Kidney tubule cell (primary cell): ENCODE measurements around the gene SULF2.

Source experiments
- DNase-seq: peaks from one replicate; pipeline ENCODE4 v3.0.0-alpha.2; 2018; ENCODE audit warnings: low spot score

The SULF2 gene

DNA sequence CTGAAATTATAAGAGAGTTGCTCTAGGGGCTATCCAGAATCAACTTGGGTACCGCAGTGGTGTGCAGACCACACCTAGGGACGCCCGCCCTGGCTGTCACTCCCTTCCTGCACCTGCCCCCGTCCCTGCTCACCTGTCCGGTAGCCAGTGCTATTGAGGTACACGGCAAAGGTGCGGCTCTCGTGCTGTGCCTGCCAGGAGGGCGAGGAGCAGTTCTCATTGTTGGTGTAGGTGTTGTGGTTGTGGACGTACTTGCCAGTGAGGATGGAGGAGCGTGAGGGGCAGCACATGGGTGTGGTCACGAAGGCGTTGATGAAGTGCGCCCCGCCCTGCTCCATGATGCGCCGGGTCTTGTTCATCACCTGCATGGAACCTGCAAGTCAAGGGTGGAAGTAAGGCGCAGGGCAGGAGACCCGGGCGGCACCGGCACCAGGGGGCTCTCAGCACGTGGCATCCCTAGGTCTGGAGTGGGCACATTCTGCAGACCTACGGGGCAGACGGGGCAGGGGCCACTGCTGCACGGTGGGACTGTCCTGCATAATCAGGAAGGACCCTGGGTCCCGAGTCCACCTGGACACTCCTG, 48.6 kb downstream of the SULF2 start:
- no peak for DNase-seq

DNA sequence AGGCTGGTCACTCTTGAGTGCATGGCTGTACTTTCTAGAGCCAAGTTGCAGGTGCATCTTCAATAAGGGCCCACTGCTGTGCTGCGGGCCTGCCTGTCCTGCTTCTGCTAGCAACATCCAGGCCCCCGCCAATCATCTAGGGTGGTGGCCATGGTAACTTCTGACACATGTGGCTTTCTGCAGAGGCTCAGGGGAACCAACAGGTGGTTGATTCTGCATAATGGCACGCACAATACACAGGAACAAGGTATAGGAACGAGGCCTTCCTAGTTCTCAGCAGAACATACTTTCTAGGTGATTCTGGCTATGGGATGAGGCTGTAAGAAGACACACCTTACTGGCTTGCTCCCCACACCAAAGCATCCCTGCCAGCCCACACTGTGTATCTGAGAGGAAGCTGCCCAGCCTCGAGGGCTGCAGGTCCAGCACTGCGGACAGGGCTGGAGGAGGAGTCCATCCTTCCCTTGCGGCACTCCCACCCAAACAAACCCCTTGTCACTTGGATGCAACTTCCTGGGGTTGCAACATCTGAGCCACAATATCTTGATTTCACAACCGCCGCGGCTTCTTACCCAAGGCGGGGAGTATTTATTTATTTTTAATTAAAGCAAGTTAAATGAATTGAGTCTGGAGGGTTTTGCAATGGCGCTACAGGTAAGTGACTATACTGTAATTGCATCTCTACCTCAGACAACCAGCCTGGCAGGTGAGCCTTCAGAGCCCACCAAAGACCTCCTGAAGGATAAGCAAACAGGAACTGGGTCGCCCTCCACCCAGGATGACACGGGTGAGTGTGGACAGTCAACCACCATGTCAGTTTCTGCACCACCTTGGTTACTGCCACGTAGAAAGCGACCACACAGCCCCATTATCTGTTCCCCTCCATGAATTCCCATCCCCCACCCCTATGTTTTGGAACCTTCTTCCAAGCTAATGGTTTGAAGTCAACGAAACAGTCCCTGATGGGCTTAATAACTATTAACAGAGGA, 49.6 kb downstream of the SULF2 start:
- no peak for DNase-seq

DNA sequence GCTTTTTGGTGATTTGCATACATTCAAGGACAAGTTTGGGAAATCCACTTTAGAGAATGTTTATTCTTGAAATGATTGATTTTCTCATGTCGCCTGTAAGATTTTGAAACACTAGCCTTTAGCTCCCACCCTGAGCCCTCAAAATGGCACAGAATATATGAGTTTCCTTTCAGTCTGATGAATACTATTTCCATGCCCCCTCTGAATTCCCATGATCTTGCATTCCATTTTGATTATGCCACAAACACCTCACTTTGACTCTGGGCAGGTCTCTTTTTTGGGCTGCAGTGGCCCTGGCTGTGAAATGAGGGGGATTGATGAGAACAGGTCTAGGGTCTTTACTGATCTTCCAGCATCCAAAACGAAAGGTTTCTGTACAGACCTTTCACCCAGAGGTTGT, 50.4 kb downstream of the SULF2 start:
- no peak for DNase-seq

DNA sequence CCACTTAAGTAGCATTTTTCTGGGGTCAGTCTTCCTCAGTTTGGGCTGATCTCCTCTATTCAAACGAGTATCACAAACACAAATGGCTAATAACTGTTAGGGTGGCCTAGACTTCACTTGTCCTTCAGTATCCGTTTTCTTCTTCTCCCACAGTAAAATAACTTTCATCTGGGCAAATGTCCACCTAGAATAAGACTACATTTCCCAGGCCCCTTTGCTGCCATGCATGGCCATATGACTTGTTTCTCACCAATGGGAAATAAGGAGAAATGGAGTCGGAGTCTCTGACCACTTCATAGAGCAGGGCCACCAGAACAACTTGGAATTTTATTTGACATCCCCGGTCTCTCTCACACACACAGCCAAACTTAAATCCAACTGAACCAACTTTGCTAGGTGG, 51.4 kb downstream of the SULF2 start:
- DNase-seq, result no peak

DNA sequence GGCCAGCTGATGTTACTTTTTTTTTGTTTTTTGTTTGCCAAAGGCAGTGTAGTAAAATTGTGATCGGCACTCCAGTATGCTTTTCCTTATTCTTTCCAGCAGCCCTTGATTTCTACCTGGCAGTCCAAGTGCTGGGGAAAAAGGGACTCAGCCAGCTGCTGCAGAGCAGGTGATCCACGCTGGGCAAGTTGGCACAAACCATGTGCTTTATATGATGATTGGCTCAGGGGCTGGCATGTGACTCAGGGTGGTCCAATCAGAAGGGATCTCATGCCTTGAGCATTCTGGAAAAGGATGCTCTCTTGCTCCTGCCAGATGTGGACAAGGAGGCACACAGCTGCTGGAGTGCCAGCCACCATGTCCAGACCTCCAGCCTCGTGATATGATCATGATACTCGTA, 54.5 kb downstream of the SULF2 start:
- DNase-seq, result no peak

DNA sequence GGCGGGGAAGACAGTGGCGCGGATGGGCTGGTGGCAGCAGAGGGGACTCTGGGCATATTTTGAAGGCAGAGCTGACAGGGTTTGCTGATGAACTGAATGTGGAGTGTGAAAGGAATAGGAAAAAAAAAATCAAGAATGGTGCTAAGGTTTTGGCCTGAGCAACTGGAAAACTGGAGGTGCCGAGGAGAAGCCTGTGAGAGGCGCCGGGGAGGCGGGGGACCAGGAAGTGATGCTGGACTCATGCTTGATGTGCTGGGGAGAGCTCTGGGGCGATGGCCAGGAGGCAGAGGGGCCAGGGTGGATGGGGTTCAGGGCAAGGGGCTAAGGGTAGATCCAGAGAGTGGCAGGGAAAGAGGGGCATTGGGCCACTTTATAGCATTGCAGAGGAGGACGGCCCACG, 55.8 kb downstream of the SULF2 start:
- no peak for DNase-seq

DNA sequence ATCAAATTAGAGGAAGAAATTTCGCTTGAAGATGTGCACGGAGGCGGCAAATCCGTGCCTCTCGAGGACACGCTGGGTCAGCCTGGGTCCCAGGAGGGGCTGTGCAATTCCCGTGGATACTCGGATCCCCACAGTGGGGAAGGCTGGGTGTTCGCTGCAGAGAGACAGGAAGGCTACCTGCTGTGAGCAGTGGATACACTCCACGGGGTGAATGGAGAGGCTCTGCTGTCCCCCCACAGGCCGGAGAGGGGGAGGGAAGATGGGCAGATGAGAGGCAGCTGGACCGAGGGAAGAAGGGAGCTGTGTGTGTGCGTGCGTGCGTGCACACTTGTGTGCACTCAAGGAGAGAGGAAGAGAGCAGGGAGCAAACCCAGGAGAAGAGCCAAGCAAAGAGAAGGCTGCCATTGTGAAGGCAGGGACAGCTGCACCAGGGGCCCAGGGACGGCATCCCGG, 57.3 kb downstream of the SULF2 start:
- DNase-seq, result no peak

DNA sequence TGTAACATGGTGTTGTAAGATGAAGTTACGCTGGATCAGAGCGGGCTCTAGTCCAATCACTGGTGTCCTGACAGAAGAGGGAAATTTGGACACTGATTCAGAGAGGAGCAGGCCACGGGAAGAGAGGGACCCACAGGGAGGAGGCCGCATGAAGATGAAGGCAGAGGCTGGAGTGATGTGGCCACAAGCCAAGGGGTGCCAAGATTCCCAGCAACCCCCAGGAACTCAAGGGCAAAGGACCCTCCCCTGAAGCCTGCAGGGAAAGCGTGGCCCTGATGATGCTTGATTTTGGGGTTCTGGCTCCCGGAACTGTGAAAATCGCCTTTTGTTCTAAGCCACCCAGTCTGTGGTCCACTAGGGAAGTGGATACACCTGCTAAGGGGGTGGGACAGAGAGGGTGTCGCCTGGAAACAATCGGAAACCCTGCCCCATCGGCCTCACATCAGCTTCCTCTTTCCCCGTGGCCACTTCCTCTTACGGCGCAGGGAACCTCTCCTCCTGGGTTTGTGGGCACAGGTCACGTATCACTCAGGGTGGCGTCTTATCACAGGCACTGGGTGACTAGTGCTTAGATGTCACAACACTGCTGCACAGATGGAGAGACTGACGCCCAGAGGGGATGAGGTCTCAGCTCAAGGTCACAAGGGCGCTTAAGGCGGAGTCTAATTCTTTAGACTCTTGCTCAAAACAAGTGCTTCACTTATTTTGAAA, 58.0 kb downstream of the SULF2 start:
- DNase-seq, result no peak

DNA sequence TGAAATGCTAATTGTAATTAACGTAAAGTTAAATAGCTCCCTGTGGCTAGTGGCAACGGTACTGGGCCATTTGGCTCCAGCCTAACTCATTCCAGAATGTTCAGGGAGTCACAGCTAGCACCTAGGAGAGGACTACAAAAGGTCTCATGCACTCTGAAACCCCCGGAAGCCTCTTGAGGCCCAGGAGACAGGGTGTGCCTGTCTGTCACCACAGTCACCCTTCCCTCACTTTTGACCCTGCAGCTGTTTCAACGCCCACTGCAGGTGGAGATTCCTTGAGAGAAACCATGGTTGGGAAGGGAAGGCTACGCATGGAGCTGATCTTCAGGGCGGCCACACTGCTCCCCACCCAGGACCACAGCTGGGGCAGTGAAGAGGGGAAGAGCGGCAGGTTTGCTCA, 58.6 kb downstream of the SULF2 start:
- DNase-seq, result no peak

DNA sequence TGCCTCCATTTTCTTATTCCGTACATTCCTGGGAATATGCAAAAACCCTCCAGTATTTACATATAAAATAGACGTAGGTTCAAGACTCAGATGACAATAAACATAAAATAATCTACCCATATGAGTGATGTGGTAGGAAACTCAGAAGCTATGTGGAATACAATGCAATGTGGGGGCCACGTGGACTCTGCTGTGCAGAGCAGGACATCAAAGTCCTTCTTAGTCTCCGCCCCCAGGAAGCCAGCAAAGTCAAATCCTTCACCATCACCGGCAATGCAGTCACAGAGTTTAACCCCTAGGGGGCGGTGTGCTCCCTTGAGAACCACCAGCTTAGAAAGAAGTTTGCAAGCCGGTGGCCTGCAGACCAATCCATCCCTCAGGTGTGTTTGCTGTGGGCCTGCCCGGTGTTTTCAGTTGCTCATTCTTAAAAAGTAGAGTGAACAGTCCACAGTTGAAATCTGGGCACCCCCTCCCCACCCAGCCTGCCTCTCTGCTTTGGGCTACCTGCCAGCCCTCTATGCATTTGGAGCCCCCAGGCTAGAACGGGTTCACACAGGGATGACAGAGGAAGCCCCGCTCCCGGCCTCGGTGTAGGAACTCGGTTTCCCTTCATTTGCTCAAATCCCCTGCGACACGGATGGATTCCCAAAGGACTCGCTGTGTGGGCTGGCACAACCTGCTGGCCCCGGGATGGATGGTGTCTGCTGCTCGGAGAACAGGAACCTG, 59.9 kb downstream of the SULF2 start:
- peak; percentile 81 for DNase-seq

DNA sequence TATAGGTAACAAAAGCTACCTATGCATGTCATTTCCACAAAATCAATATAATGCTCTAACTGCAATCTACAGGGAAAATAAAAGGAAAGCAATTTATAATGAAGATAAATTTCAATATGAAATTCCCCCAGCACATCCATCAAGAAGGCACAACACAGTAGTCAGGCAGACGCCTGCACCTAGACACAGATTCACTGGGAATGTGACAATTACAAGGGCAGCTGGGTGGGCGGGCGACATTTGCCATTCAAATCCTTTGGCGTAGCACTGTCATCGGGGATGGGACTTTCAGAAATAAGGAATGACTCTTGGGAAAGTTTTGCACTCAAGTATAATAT, 60.4 kb downstream of the SULF2 start:
- DNase-seq, result no peak

DNA sequence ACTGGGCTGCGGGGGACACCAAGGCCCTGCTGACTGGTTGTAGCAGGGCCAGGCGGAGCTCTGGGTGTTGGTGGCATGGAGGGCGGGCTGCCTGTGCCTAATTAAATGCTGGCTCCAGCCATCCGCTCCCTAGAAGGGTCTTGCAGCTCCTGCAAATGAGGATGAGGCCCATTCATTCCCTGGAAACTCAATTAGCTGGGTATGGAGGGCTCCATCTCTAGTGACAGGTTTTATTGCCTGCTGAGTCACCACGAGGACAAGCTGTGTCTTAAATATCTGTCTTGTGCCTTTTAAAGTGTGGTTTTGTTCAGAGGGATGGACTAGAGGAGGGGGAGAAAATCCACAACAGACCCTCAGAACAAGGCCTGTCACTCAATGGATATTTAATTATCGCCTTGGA, 60.9 kb downstream of the SULF2 start:
- DNase-seq, result no peak

DNA sequence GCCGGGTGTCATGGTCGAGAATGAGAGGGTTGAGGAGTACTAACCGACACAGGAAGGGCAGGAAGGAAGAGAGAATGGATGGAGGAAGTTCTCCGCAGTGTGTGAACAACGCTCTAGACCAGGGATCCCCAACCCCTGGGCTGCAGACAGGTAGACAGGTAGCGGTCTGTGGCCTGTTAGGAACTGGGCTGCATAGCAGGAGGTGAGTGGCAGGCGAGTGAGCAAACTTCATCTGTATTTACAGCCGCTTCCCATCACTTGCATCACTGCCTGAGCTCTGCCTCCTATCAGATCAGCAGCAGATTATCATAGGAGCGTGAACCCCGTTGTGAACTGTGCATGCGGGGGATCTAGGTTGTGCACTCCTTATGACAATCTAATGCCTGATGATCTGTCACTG, 62.0 kb downstream of the SULF2 start:
- no peak for DNase-seq

DNA sequence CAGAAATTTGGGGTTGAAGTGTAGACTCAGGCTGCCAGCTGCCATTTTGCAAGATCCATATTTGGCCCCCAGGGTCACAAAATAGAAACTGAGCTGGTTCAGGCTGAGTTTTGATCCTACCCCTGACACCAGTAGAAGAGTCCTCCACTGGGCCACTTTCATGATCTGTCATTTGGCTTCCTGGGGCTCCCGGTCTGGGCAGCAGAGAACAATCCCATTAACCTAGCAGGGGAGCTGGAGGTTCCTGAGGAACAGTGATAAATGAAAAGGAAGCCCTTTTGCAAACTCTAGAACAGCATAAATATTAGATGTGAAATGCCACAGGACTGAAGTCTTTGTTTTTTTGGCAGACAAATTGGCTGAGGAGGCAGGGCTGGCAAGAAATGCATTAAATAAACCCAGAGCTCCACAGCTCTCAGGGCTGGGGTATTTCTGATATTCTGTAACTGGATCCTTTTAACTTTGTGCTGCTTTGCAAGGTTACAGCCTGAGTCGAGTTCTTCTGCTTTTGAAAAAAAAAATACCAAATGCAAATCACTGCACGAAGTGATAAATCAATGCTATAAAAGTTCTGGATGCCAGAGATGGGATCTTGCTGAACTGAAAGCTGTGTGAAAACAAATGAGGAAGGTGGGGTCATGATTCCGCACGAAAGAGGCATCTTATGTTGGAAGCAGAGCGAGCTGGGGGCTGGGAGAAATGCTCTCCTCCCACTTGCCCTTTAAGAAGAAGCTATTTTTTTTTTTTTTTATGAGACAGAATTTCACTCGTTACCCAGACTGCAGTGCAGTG, 64.4 kb downstream of the SULF2 start:
- DNase-seq, result no peak

DNA sequence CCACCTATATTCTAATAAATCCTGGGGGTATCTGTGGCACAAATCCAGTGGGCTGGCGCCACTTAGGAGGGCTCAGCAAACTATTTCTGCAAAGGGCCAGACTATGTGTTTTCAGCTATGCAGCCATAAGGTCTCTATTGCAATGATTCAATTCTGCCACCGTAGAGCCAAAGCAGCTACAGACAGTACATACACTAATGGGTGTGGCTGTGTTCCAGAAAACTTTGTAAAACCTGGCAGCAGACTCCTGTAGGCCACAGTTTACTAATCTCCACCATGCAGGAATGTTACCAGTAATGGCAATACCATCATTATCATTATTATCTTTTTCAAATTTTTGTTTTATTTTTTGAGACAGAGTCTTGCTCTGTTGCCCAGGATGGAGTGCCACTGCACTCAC, 65.7 kb downstream of the SULF2 start:
- DNase-seq, result no peak

DNA sequence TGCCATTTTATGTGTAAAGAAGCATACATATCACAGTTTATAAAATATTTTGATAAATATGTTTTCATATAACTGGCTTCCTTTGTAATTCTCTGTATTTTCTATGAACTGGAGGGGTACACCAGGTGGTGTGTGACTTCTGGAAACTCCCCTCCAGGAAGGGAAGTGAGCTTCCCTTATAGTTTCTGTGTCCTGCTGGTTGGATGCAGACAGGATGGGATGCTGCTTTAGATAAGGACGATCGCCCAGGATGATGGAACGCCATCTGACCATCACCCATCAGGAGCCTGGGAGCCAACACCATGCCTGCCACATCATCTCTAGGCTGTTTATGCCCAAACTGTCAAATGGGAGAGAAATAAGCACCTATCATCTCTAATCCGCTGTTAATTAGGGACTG, 66.1 kb downstream of the SULF2 start:
- DNase-seq, result no peak

DNA sequence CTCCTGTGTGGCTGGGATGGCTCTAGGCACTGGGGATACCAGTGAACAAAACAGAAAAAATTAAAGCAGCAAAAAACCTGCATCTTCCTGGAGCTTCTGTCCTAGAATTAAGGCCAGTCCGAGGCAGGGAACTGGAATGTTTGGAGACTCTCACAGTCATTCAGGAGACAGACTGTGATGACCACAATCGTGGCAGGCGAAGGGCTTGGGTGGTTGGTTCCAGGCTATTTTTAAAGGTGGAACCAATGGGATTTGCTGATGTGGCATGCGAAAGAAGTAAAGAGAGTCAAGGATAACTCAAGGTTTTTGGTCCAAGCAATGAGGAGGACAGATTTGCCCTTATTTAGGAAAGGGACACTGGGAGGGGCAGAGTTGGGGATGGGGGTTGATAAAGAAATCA, 66.9 kb downstream of the SULF2 start:
- no peak for DNase-seq

DNA sequence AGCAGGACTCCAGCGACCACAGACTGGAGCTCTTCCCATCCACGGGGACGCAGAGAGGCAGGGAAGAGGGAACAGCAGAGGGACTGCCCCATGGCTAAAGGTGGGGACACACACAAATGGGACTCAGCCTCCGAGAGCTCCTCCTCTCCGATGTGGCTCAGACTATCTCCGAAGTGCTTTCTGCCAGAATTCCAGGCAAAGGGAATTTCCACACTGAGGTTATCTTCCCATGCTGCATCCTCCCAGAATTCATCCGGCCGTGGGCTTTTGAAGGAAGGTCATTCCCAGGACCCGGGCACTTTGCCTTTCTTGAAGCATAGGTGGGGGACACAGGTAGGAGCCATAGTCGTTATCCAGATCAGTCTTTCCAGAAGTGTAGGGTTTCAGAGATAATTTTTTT, 67.9 kb downstream of the SULF2 start:
- DNase-seq, result no peak

DNA sequence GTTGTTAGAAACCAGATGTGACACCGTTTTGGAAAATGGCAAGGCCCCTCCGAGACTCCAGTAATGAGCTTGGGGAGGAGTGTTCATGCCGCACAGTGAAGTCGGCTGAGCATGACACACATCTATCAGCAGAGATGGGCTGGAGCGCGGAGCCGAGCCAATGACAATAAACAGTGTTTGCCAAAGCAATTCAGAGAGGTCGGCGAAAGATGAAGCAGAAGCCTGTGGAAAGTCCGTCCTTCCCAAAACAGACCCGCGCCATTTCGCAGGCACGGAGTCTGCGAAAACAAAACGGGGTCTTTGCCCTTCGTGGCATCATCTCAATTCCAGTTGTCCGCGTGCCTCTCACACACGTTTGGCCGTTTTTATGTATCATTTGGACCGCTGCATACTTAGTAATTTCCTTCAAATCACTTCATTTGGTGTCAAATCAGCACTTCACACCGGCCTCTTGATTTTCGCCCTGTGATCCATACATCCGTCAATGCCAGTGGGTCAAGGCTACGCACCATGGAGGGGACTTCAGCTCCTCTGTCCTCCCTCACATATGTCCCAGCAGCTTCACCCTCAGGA, 71.3 kb downstream of the SULF2 start:
- DNase-seq, result no peak

DNA sequence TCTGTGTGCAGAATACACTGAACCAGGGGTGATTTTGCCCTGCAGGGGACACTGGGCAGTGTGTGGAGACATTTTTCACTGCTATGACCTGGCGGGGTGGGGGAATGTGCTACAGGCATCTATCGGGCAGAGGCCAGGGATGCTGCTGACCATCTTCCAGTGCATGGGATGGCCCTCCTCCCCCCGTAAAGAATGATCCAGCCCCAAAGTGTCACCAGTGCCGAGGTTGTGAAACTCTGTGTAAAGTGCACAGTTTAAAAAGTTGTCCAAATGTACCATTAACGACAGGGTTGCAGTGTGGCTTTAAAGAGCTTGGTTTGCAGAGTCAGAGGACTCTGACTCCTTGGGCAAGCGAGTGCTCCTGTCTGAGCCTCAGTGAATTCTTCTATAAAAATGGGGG, 72.1 kb downstream of the SULF2 start:
- DNase-seq, result no peak

DNA sequence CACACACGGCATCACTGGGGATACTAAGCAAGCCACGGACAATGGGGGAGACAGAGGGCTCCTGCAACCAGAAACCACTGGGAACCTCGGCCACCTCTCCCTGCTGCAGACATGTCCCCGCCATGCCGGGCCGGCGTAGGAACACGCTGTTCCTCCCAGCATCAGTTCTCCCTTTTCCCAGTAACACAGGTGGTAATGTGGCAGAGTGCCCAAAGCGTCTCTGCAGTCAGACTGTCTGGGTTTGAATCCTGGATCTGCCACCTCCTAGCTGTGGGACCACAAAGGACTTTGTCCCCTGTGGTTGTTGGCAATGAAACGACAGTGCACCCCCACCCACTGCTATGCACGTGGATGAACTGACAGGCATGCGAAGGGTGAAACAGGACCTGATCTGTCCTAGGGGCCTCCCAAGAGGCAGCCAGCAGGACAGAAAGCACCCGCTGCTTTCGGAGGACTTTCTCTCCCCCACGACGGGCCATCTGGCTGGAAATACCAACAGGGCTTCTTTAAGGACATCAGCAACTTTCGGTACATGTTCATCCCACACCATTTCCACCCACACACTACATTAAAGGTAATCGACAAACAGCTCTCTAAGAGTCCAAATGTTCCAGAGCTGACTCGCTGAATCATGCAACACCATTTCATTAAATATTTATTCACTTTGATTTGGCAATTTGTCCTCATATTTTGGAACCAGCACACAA, 74.1 kb downstream of the SULF2 start:
- no peak for DNase-seq
